Stomach (tissue), 4 donors: Measurements from ENCODE around the gene ZNF689.

ENCODE experiments used
- POLR2A ChIP-seq, 4 donors: fragments of 450-650 bp; IDR thresholded peaks; one replicate each; pipeline ENCODE4 v1.6.1; 2016; ENCODE audit warnings: antibody characterized with exemption in 4 of 4, control low read depth in 2 of 4, mild to moderate bottlenecking in 1 of 4, moderate library complexity in 1 of 4
- POLR2AphosphoS5 ChIP-seq, 3 donors: sonication (generic); formaldehyde crosslinking; IDR thresholded peaks; one replicate each; pipeline ENCODE4 v1.6.1; 2016; ENCODE audit warnings: antibody characterized with exemption in 3 of 3
- TF ChIP-seq, protein P1 (sequence below), 7 experiments: fragments of 450-650 bp in 4 of 7; fragments of 200-600 bp in 3 of 7; sonication (generic) in 3 of 7; IDR thresholded peaks; one replicate each; pipeline ENCODE4 v1.5.1; 2016 to 2019; ENCODE audit warnings: antibody characterized with exemption in 7 of 7, control low read depth in 2 of 7, mild to moderate bottlenecking in 1 of 7

GRCh38 chr16:30602616-30603277, 7.4 kb downstream of the ZNF689 start:
- no peak for TF ChIP-seq POLR2AphosphoS5 (IDR thresholded peaks at IDR 0.05)
- no peak for TF ChIP-seq POLR2A (IDR thresholded peaks at IDR 0.05)
- TF ChIP-seq, protein P1, sequence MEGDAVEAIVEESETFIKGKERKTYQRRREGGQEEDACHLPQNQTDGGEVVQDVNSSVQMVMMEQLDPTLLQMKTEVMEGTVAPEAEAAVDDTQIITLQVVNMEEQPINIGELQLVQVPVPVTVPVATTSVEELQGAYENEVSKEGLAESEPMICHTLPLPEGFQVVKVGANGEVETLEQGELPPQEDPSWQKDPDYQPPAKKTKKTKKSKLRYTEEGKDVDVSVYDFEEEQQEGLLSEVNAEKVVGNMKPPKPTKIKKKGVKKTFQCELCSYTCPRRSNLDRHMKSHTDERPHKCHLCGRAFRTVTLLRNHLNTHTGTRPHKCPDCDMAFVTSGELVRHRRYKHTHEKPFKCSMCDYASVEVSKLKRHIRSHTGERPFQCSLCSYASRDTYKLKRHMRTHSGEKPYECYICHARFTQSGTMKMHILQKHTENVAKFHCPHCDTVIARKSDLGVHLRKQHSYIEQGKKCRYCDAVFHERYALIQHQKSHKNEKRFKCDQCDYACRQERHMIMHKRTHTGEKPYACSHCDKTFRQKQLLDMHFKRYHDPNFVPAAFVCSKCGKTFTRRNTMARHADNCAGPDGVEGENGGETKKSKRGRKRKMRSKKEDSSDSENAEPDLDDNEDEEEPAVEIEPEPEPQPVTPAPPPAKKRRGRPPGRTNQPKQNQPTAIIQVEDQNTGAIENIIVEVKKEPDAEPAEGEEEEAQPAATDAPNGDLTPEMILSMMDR (IDR thresholded peaks at IDR 0.05), result no peak
